ENCODE data around the gene KIRREL2. TPM values are rescaled to one million over a fixed set of nuclear protein-coding genes. Genes with fewer than 3 reads are reported as not detected.

The KIRREL2 gene
- total RNA-seq, 1 donor from 2014 or later = 0.22 TPM

Other genes starting within 250 kb of the KIRREL2 start
- 7.7 to 17.2 TPM (median 8.4 TPM) in 3 replicates for gene HAUS5, start 244.2 kb upstream of the KIRREL2 start, total RNA-seq
- gene RBM42, start 227.9 kb upstream of the KIRREL2 start, total RNA-seq = 75.4 to 92.2 TPM (median 91.3 TPM) in 3 replicates
- 1.5 to 1.7 TPM (median 1.6 TPM) in 3 replicates for gene ETV2, start 215.2 kb upstream of the KIRREL2 start, total RNA-seq
- 266 to 279 TPM (median 268 TPM) in 3 replicates for gene COX6B1, start 208.6 kb upstream of the KIRREL2 start, total RNA-seq
- gene UPK1A, start 190.4 kb upstream of the KIRREL2 start, total RNA-seq = 0.65 TPM in 1 of 3 replicates, not detected in the others
- gene ZBTB32, start 152.4 kb upstream of the KIRREL2 start, total RNA-seq = not detected in 3 replicates
- 27.3 to 31.5 TPM (median 30.8 TPM) in 3 replicates for gene KMT2B, start 138.9 kb upstream of the KIRREL2 start, total RNA-seq
- 0.59 to 1.4 TPM (median 0.99 TPM) in 3 replicates for gene IGFLR1, start 114.5 kb upstream of the KIRREL2 start, total RNA-seq
- 22.9 to 28.8 TPM (median 24.7 TPM) in 3 replicates for gene U2AF1L4, start 111.5 kb upstream of the KIRREL2 start, total RNA-seq
- gene PSENEN, start 111.3 kb upstream of the KIRREL2 start, total RNA-seq = 59.9 to 71.1 TPM (median 61.8 TPM) in 3 replicates
- 11.9 to 18.6 TPM (median 13.5 TPM) in 3 replicates for gene LIN37, start 108.3 kb upstream of the KIRREL2 start, total RNA-seq
- gene HSPB6, start 99.9 kb upstream of the KIRREL2 start, total RNA-seq = 0.75 to 5.7 TPM (median 5.0 TPM) in 3 replicates
- 17.4 to 24.6 TPM (median 20.3 TPM) in 3 replicates for gene PROSER3, start 98.7 kb upstream of the KIRREL2 start, total RNA-seq
- 8.5 to 14.6 TPM (median 12.0 TPM) in 3 replicates for gene ARHGAP33, start 81.3 kb upstream of the KIRREL2 start, total RNA-seq
- gene PRODH2, start 44.1 kb upstream of the KIRREL2 start, total RNA-seq = not detected in 3 replicates
- gene NPHS1, start 4.4 kb upstream of the KIRREL2 start, total RNA-seq = not detected in 3 replicates
- 31.7 to 76.4 TPM (median 66.8 TPM) in 3 replicates for gene APLP1, start 11.7 kb downstream of the KIRREL2 start, total RNA-seq
- gene NFKBID, start 43.6 kb downstream of the KIRREL2 start, total RNA-seq = 4.4 to 5.0 TPM (median 4.4 TPM) in 3 replicates
- 0.50 to 1.0 TPM in 2 of 3 replicates, not detected in the other for gene HCST, start 45.6 kb downstream of the KIRREL2 start, total RNA-seq
- not detected in 3 replicates for gene TYROBP, start 51.4 kb downstream of the KIRREL2 start, total RNA-seq
- gene LRFN3, start 79.5 kb downstream of the KIRREL2 start, total RNA-seq = 18.4 to 23.3 TPM (median 21.0 TPM) in 3 replicates
- gene SDHAF1, start 138.3 kb downstream of the KIRREL2 start, total RNA-seq = 10.8 to 12.0 TPM (median 11.2 TPM) in 3 replicates
- gene SYNE4, start 151.9 kb downstream of the KIRREL2 start, total RNA-seq = 0.27 to 1.2 TPM (median 0.49 TPM) in 3 replicates
- gene ALKBH6, start 157.3 kb downstream of the KIRREL2 start, total RNA-seq = 17.9 to 23.7 TPM (median 19.9 TPM) in 3 replicates
- 51.2 to 59.0 TPM (median 53.8 TPM) in 3 replicates for gene CLIP3, start 176.0 kb downstream of the KIRREL2 start, total RNA-seq
- gene THAP8, start 197.4 kb downstream of the KIRREL2 start, total RNA-seq = 6.6 to 10.2 TPM (median 8.9 TPM) in 3 replicates
- 3.0 to 6.0 TPM (median 3.7 TPM) in 3 replicates for gene WDR62, start 198.0 kb downstream of the KIRREL2 start, total RNA-seq